ENCODE results near the gene DLGAP1.

DNA sequence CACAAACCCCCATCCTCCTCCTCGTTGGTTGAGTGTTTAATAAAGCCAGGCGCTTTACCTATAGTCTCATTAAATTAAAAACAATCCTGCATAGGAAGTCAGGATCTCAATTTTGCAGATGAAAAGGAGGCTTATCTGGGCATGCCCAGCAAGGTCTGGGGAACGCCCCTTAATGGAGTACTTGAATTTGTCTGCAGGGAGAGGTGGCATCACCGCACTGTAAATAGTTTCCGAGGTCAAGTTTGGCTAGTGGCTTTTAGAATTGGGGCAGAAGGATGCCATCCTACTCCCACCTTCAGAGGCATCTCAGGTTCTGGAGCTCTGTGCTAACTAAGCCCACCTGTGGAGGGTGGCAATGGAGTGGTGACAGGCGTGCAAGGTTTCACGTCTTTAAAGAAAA lies 855.9 kb downstream of the DLGAP1 start:
- TF ChIP-seq CTCF (IDR thresholded peaks at IDR 0.05; ENCODE audit: insufficient read depth, low read length, poor library complexity, severe bottlenecking) (no peak), EZH2phosphoT487 (conservative IDR thresholded peaks at IDR 0.05; ENCODE audit: low read length) (no peak)
